HG02623 (cell line): ENCODE data around the gene JAK3.
"Not testable (repeated sequence)": the region's sequence is repeated elsewhere in the genome, so short reads cannot be mapped to it uniquely, and the experiment has no call there.

ENCODE experiments used
- ATAC-seq: cut with Tn5 transposase; IDR thresholded peaks from one replicate; pipeline ENCODE4 v1.9.1; 2021; ENCODE audit warnings: moderate library complexity; ENCODE audit not compliant: unreplicated experiment

The JAK3 gene

DNA sequence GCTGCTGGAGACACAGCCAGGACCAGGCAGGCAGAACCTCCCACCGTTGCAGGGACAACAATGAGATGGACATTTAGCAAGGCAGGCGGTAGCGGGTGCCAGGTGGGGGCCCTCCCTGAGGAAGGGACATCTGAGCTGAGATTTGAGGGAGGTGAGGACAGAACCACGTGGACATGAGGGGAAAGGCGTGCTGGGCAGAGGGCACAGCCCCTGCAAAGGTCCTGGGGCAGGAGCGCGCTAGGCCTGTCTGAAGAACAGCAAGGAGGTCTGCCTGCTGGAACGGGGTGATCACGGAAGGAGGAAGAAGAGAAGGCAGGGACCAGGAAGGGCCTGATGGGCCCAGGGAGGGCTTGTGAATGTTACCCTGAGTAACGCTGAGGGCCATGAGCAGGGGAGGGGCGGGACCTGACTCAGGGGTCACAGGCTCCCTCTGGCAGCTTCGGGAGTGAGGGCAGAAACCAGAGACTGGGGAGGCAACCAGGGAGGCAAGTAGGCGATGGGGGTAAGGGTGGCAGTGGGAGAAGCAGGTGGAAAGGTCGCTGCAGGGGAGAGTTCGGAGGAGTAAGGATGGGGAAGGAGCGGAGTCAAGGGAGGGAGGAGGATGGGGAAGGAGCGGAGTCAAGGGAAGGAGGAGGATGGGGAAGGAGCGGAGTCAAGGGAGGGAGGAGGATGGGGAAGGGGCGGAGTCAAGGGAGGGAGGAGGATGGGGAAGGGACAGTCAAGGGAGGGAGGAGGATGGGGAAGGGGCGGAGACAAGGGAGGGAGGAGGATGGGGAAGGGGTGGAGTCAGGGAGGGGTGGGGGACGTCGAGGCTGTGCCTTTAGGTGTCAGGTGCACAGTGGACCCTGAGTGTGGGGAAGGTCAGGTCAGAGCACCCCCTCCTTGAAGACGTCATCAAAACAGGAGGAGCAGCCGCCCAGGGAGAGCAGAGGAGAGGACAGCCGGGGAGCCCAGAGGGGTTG lies 68.5 kb downstream of the JAK3 start:
- ATAC-seq, result no peak

DNA sequence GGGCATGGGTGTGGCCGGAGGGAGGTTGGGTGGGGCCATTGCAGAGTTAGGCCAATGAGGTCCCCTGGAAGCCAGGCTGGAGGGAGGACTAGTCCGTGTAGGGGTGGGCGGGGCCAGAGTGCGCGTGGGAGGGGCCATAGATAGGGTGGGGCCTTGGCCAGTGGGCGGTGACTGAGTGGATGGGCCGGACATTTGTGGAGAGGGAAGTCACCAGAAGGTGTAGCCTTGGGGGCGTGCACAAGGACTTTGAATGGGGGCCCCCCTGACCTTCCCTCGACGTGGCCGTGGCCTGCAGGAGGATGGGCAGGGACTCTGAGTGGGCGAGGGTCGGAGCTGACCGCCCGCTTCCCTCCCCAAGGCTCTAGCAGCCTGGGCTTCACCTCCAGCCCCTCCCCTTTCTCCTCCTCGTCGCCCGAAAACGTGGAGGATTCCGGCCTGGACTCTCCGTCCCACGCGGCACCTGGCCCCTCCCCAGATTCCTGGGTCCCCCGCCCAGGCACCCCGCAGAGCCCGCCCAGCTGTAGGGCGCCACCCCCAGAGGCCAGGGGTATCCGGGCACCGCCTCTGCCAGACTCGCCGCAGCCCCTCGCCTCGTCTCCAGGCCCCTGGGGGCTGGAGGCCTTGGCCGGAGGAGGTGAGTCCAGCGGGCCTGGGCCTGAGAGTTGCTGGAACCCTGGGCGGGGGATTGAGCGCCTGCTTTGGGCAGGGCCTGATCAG lies 69.4 kb downstream of the JAK3 start:
- no peak for ATAC-seq

DNA sequence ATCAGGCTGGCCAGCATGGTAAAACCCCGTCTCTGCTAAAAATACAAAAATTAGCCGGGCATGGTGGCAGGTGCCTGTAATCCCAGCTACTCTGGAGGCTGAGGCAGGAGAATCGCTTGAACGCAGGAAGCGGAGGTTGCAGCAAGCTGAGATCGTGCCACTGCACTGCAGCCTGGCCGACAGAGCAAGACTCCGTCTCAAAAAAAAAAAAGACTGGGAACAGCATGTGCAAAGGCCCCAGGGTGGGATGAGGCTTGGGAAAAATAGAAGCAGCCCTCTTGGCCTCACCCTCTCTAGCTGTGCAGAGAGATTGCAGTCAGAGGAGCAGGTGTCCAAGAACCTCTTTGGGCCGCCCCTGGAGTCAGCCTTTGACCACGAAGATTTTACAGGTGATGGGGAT lies 69.9 kb downstream of the JAK3 start:
- ATAC-seq, result not testable (repeated sequence)

DNA sequence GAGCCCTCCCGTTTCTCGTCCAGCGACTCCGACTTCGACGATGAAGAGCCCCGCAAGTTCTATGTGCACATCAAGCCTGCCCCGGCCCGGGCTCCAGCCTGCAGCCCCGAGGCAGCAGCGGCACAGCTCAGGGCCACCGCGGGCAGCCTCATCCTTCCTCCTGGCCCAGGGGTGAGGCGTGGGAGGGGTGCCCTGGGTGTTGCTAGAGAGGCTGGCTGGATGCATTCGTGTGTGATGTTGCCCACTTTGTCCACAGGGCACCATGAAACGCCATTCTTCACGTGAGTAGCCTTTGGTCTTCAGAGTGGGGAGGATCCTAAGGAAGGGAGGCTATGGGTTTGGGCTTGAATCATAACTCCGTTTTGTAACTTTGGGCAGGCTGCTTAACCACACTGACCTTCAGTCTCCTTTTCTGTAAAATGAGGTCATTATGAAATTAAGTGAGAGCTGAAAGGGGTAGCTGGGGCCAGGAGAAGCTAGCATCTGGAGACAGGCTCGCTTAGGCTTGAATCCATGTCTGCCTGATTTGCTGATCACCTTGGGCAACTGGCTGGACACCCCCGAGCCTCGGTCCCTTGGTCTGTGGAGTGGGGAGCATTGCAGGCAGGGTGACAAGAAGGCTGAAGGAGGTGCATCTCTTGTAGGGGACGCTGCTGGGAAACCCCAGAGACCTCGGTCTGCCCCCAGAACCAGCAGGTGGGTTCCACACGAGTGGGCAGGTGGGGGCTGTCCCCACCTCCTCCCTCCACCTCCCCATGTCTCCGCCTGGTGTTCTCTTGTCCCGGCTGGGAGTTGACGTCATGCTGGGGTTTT lies 71.6 kb downstream of the JAK3 start:
- ATAC-seq, result peak; percentile 73

DNA sequence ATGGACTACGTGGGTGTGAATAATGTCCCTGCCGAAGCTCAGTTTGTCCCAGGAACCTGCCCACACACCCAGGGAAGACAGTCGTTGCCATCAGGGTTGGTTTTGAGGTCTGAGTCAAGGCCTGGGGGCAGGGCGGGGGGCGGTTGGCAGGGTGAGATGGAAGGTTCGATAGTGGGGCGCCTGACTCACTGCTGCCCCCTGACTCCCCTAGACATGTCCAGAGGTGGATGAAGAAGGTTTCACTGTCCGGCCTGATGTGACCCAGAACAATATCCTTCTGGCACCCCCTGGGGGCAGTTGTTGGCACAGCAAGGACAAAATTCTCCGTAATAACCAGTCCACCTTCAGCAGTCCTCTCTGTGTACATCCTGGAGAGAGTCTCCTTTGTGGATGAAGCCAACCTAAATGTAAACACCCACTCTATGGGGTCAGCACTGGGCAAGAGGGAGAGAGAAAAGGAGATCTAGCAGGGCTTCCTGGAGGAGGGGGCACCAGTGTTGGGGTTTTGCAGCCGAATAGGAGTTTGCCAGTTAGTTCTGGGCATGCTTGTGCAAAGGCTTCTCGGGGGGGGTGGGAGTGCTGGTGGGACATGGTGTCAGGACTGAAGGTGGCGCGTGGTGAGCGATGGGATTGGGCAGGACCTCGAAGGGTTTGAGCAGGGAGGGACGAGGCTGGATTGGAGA lies 72.4 kb downstream of the JAK3 start:
- no peak for ATAC-seq
